H1 (cell line): ENCODE results near the gene ZNF75A. TPM values are rescaled to one million over a fixed set of nuclear protein-coding genes. Genes with fewer than 3 reads are reported as not detected.

Source experiments
- BRCA1 ChIP-seq: IDR thresholded peaks from 2 replicates; pipeline ENCODE4 v1.6.1; 2012; ENCODE audit warnings: low read depth, low read length, improper control_type of control experiment
- HDAC2 ChIP-seq, 2 experiments: fragments of 300-600 bp in 1 of 2; sonication (generic) in 1 of 2; IDR thresholded peaks; 2 replicates each; pipeline ENCODE4 v1.6.1; 2011 to 2012; ENCODE audit warnings: low read depth in 2 of 2, low read length in 2 of 2, mild to moderate bottlenecking in 2 of 2, moderate library complexity in 2 of 2, borderline replicate concordance in 1 of 2, inconsistent platforms in 1 of 2
- RAD21 ChIP-seq, 2 experiments: IDR thresholded peaks in 1 of 2; conservative IDR thresholded peaks in 1 of 2; 2 replicates each; pipeline ENCODE4 v1.6.1; 2011; ENCODE audit warnings: low read depth in 2 of 2, low read length in 2 of 2, improper control_type of control experiment in 1 of 2, inconsistent platforms in 1 of 2, mild to moderate bottlenecking in 1 of 2, moderate library complexity in 1 of 2
- RXRA ChIP-seq: IDR thresholded peaks from 2 replicates; pipeline ENCODE4 v1.6.1; 2011; ENCODE audit warnings: low read depth, mild to moderate bottlenecking, low read length, moderate library complexity; ENCODE audit not compliant: insufficient read depth
- SIRT6 ChIP-seq: IDR thresholded peaks from one replicate; pipeline ENCODE4 v1.7.1; 2012; ENCODE audit warnings: low read length, inconsistent platforms
- SRF ChIP-seq: IDR thresholded peaks from 2 replicates; pipeline ENCODE4 v1.6.1; 2011; ENCODE audit warnings: mild to moderate bottlenecking, low read depth, low read length, moderate library complexity
- TAF1 ChIP-seq: IDR thresholded peaks from 2 replicates; pipeline ENCODE4 v1.6.1; 2011; ENCODE audit warnings: mild to moderate bottlenecking, low read depth, low read length
- polyA plus RNA-seq, 7 experiments: library from polyadenylated mRNA; depleted of rRNA in 3 of 7; stranded (reverse) in 5 of 7; unstranded in 2 of 7; fragments of >200 nt in 5 of 7; fragments of 200-250 nt in 2 of 7; gene quantifications; 1 replicate in 5 of 7; 2 replicates in 1 of 7; 4 replicates in 1 of 7; pipeline versions ENCODE4 v1.2.1 to v1.2.3, GENCODE V29; 2011 to 2013; ENCODE audit warnings: missing spikeins in 2 of 7, mixed read lengths in 2 of 7
- total RNA-seq: library from RNA; stranded (reverse); fragmentation: NEBNext Ultra II Directional; extraction: Animal tissue kit (Norgen Biotek cat#: 25700); gene quantifications from 2 replicates; pipeline ENCODE4 v1.2.1, GENCODE V29; 2021
- TF ChIP-seq, protein P1 (sequence below): IDR thresholded peaks from 2 replicates; pipeline ENCODE4 v1.6.1; 2011; ENCODE audit warnings: low read depth, mild to moderate bottlenecking, low read length; ENCODE audit not compliant: insufficient read depth

The ZNF75A gene
- total and polyA plus RNA-seq, 2 of the 8 experiments (the other 6 are each of a cell fraction or from before 2014, with no cell fraction given), result 9.3 to 30.0 TPM

DNA sequence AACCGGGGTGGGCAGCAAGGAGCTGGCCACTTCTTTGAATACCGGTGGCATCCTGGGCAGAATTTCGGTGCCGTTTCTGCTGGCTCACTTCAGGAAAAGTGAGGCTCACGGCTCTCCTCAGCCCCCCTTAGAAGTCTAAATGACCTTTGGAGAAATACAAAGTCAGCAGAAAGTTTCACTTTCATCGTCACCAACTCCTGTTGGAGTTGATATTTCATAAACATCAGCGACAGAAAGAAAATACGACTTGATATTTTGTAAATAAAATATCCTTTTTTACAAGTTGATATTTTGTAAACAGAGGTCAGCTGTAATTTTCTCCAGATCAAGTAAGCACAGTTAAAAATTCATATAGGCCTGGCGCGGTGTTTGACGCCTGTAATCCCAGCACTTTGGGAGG is 781 bp downstream of the ZNF75A start (continued):
- TF ChIP-seq SRF (no peak), TAF1 (no peak), RAD21 (IDR thresholded peaks at IDR 0.05 in 1 of 2, conservative IDR thresholded peaks at IDR 0.05 in 1 of 2; ENCODE audit: low read depth in 2 of 2, low read length in 2 of 2) (no peak), BRCA1 (no peak), HDAC2 (IDR thresholded peaks at IDR 0.05; ENCODE audit: borderline replicate concordance in 1 of 2, low read depth in 2 of 2, low read length in 2 of 2) (no peak), SIRT6 (no peak), RXRA (no peak)
- TF ChIP-seq, protein P1, sequence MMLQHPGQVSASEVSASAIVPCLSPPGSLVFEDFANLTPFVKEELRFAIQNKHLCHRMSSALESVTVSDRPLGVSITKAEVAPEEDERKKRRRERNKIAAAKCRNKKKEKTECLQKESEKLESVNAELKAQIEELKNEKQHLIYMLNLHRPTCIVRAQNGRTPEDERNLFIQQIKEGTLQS, result no peak
